ENCODE data around the gene ABCC9. TPM values are rescaled to one million over a fixed set of nuclear protein-coding genes. Genes with fewer than 3 reads are reported as not detected.

The ABCC9 gene
- total RNA-seq, 4 donors from 2014 or later = 76.1 to 140 (median 118) TPM

DNA sequence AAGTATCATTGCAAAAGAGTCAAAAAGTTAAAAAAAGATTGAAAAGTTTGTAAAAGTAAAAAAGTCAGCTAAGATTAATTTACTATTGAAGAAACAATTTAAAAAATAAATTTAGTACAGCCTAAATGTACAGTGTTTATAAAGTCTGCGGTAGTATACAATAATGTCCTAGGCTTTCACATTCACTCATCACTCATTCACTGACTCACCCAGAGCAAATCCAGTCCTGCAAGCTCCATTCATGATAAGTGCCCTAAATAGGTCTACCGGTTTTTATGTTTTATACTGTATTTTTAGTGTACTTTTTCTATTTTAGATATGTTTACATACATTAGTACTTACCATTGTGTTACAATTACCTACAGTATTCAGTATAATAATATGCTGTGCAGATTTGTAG, 43.9 kb upstream of the ABCC9 start:
- ATAC-seq (no peak), DNase-seq (no peak)
- in situ Hi-C loops (cut with MboI; ENCODE audit: low sequenced_read_pairs in 4 of 4) (loop anchor here in 1 of 4 donors (10.0 kb wide), 1 partner anchor 290 kb away; no protein-coding TSS in a partner anchor), intact Hi-C loops (cut with DNase I; ENCODE audit: low total_unique reads) (loop anchor here (5.0 kb wide), 2 partner anchors 43 to 213 kb away; partner anchors contain the start of genes ABCC9 and KCNJ8)
- no peaks in the 10 kb centered on the region for H3K27me3 ChIP-seq
- H3K36me3 ChIP-seq = no peaks in the 10 kb centered on the region
- no peaks in the 10 kb centered on the region for H3K4me1 ChIP-seq
- H3K4me3 ChIP-seq = no peak overlapping the region
- TF ChIP-seq POLR2A (IDR thresholded peaks at IDR 0.05) (no peak), CTCF (IDR thresholded peaks at IDR 0.05 in 4 of 5, conservative IDR thresholded peaks at IDR 0.05 in 1 of 5) (no peak)
- no peaks in the 10 kb centered on the region for H3K9me3 ChIP-seq
- H3K27ac ChIP-seq = no peak overlapping the region

GRCh38 chr12:21984375-21984774, 43.1 kb upstream of the ABCC9 start:
- intact Hi-C loops (cut with DNase I; ENCODE audit: low total_unique reads) (no loop called here), in situ Hi-C loops (cut with MboI; ENCODE audit: low sequenced_read_pairs in 4 of 4) (loop anchor here in 1 of 4 donors (10.0 kb wide), 1 partner anchor 290 kb away; no protein-coding TSS in a partner anchor)
- Histone ChIP-seq H3K4me1 (no peaks in the 10 kb centered on the region), H3K27me3 (no peaks in the 10 kb centered on the region), H3K4me3 (no peak overlapping the region), H3K9me3 (no peaks in the 10 kb centered on the region), H3K27ac (no peak overlapping the region), H3K36me3 (no peaks in the 10 kb centered on the region)
- no peak for DNase-seq
- TF ChIP-seq POLR2A (IDR thresholded peaks at IDR 0.05) = no peak
- no peak for TF ChIP-seq CTCF (IDR thresholded peaks at IDR 0.05 in 4 of 5, conservative IDR thresholded peaks at IDR 0.05 in 1 of 5)
- no peak for ATAC-seq

DNA sequence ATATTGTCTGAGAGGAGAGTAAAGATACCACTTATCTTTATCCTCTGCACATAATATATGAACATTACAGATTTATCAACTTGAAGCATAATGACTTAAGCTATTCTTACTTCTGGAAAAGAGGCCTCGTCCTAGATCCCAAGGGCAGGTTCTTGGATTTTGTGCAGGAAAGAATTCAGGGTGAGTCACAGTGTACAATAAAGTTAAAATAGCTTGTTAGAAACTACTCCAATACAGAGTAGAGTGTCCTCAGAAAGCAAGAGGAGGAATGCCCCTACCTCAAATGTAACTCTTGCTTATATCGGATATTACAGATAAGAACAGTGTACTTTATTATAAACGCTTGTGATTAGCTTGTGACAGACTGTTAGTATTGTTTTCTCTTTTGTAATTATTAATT, 41.9 kb upstream of the ABCC9 start:
- H3K27ac ChIP-seq = no peak overlapping the region
- H3K4me3 ChIP-seq = no peak overlapping the region
- H3K9me3 ChIP-seq = no peaks in the 10 kb centered on the region
- no peak for DNase-seq
- H3K27me3 ChIP-seq = no peaks in the 10 kb centered on the region
- H3K4me1 ChIP-seq = no peaks in the 10 kb centered on the region
- no peak for ATAC-seq
- TF ChIP-seq CTCF (IDR thresholded peaks at IDR 0.05 in 4 of 5, conservative IDR thresholded peaks at IDR 0.05 in 1 of 5) (no peak), POLR2A (IDR thresholded peaks at IDR 0.05) (no peak)
- in situ Hi-C loops (cut with MboI; ENCODE audit: low sequenced_read_pairs in 4 of 4) (loop anchor here in 1 of 4 donors (10.0 kb wide), 1 partner anchor 288 kb away; no protein-coding TSS in a partner anchor), intact Hi-C loops (cut with DNase I; ENCODE audit: low total_unique reads) (no loop called here)
- H3K36me3 ChIP-seq = no peaks in the 10 kb centered on the region

- no peak for TF ChIP-seq CTCF (IDR thresholded peaks at IDR 0.05 in 4 of 5, conservative IDR thresholded peaks at IDR 0.05 in 1 of 5)
- TF ChIP-seq POLR2A (IDR thresholded peaks at IDR 0.05) = no peak
- H3K4me1 ChIP-seq = no peaks in the 10 kb centered on the region
- no peak overlapping the region for H3K27ac ChIP-seq
- no peaks in the 10 kb centered on the region for H3K36me3 ChIP-seq
- intact Hi-C loops (cut with DNase I; ENCODE audit: low total_unique reads) = no loop called here
- ATAC-seq (no peak), DNase-seq (no peak)
- in situ Hi-C loops (cut with MboI; ENCODE audit: low sequenced_read_pairs in 4 of 4) = loop anchor here in 1 of 4 donors (10.0 kb wide), 1 partner anchor 286 kb away; no protein-coding TSS in a partner anchor
- H3K4me3 ChIP-seq = no peak overlapping the region
- no peaks in the 10 kb centered on the region for H3K27me3 ChIP-seq
- H3K9me3 ChIP-seq = no peaks in the 10 kb centered on the region
These were observed 39.3 kb upstream of the ABCC9 start for GRCh38 chr12:21980544-21980943.

- no peaks in the 10 kb centered on the region for H3K27me3 ChIP-seq
- no peak for ATAC-seq
- no peak overlapping the region for H3K27ac ChIP-seq
- H3K4me3 ChIP-seq = no peak overlapping the region
- intact Hi-C loops (cut with DNase I; ENCODE audit: low total_unique reads) = no loop called here
- H3K4me1 ChIP-seq = no peaks in the 10 kb centered on the region
- in situ Hi-C loops (cut with MboI; ENCODE audit: low sequenced_read_pairs in 4 of 4) = no loop called here
- no peaks in the 10 kb centered on the region for H3K36me3 ChIP-seq
- TF ChIP-seq CTCF (IDR thresholded peaks at IDR 0.05 in 4 of 5, conservative IDR thresholded peaks at IDR 0.05 in 1 of 5) (no peak), POLR2A (IDR thresholded peaks at IDR 0.05) (no peak)
- no peaks in the 10 kb centered on the region for H3K9me3 ChIP-seq
- no peak for DNase-seq
These were observed 34.1 kb upstream of the ABCC9 start for GRCh38 chr12:21975293-21975692.
